Measurements from ENCODE around the gene GAB2. TPM values are rescaled to one million over a fixed set of nuclear protein-coding genes. Genes with fewer than 3 reads are reported as not detected.

GAB2 gene
- total RNA-seq, 1 donor, result 50.6 TPM

- no peak for DNase-seq (ENCODE audit: low read depth in 2 of 3, low spot score in 2 of 3)
Measured at GRCh38 chr11:78213526-78214330, 203.9 kb downstream of the GAB2 start.

DNA sequence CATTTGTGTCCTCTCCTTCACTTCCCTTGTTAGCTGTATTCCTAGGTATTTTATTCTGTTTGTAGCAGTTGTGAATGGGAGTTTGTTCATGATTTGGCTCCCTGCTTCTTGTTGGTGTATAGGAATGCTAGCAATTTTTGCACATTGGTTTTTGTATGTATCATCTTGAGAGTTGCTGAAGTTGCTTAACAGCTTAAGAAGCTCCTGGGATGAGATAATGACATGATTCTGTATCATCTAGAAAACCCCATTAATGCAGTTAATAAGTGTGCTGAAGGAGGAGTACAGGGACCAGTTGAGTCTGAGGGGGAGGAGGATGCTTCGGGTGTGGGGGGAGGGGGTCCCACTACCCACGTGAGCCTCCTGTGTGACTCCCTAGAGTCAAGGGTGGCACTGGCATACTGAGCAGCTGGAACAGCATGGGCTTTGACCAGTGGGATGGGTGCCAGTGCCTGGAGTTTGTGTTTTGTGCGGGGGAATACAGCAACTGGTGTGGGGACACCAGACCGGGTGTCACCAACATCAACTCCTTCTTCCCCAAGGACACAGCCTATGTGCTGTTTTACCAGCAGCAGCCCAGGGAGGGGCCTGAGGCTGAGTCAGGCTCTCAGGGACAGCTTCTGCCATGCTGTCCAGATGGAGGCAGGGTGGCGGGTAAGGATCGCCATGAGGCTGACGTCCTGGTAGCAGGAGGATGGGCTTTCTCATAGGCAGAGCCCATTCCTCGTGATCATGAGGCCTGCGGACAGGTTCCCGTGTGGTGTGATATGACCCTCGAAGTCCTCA lies 204.8 kb downstream of the GAB2 start:
- DNase-seq (ENCODE audit: low read depth in 2 of 3, low spot score in 2 of 3), result no peak

DNA sequence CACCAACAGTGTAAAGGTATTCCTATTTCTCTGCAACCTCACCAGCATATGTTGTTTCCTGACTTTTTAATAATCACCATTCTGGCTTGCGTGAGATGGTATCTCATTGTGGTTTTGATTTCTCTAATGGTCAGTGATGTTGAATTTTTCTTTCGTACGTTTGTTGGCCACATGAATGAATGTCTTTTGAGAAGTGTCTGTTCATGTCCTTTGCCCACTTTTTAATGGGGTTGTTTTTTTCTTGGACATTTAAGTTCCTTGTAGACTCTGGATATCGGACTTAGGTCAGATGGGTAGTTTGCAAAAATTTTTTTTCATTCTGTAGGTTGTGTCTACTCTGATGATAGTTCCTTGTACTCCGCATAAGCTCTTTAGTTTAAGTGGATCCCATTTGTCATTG lies 206.1 kb downstream of the GAB2 start:
- DNase-seq (ENCODE audit: low read depth in 2 of 3, low spot score in 2 of 3), result no peak

- no peak for DNase-seq (ENCODE audit: low read depth in 2 of 3, low spot score in 2 of 3)
Measured at GRCh38 chr11:78210000-78210608, 207.5 kb downstream of the GAB2 start.

DNA sequence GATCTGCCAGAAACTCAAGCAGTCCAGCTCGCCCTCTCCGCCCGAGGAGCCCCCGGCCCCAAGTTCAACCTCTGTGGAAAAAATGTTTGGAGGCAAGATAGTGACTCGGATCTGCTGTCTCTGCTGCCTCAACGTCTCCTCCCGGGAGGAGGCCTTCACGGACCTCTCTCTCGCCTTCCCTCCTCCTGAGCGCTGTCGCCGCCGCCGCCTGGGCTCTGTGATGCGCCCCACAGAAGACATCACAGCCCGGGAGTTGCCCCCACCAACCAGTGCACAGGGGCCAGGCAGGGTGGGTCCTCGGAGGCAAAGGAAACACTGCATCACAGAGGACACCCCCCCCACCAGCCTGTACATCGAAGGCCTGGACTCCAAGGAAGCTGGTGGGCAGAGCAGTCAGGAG lies 208.1 kb downstream of the GAB2 start:
- DNase-seq (ENCODE audit: low read depth in 2 of 3, low spot score in 2 of 3), result no peak

DNA sequence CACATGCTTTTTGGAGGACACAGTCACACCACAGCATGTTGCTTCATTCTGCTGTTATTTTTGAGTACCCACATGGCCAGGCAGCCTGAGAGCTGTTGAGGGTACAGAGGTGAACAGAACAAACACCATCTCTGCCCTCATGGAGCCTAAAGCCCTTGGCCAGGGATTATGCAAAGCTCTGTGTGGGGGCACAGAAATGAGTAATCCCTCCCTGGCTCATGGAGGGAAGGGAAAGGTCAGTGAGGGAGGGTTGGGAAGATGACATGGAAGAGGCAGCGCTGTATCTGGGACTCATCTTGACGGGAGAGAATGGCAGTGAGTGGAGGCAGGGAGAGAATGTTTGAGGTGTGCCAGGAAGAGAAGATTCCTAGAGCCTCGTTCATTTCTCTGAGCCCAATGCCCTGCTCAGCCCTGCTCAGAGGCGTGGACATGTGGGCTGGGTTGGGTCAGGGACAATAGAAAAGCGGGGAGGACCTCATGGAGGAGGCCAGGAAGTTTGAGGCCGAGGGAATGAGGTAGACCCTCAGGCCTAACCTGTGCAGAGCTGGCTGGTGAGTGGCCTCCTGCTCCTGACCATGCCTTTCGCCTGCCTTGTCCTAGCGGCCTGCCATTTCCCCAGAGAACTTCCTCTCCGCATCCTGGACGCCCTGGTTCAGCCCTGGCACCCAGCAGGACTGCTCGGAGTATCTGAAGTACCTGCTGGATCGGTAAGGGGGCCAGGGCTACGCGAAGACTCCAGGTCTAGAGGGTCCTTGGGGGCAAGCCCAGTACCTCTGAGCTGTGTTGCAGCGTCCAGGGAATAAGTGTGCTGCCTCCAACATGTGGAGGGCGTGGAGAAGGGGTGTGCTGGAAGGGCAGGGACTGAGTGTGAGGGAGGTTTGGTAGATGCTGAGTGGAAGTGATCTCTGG lies 209.1 kb downstream of the GAB2 start:
- no peak for DNase-seq (ENCODE audit: low read depth in 2 of 3, low spot score in 2 of 3)

DNA sequence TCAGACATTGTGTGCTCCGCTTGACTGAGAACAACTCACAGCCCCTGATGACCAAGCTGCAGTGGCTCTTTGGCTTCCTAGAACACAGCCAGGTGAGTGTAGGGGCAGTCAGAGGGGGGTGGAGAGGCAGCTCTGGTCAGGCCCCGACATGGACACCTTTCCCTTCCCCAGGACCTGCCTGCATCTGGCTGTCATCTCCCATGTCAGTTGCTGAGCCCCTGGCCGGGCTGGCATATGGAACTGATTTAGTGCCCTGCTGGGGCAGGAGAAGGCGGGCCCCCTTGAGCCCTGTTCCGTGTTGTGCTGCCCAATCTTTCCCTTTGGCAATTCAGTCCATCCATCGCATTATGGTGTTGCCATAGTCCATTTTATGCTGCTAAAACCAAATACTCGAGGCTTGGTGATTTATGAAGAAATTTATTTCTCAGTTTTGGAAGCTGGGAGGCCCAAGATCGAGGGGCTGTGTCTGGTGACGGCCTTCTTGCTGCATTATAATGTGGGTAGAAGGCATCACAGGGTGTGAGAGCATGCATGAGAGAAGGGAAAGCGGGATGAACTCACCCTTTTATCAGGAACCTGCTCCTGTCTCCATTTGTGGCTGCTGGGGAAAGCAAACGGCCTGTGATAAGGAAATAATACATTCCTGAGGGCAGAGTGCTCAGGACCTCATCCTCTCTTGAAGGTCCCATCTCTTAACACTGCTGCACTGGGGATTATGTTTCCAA lies 209.9 kb downstream of the GAB2 start:
- no peak for DNase-seq (ENCODE audit: low read depth in 2 of 3, low spot score in 2 of 3)

DNA sequence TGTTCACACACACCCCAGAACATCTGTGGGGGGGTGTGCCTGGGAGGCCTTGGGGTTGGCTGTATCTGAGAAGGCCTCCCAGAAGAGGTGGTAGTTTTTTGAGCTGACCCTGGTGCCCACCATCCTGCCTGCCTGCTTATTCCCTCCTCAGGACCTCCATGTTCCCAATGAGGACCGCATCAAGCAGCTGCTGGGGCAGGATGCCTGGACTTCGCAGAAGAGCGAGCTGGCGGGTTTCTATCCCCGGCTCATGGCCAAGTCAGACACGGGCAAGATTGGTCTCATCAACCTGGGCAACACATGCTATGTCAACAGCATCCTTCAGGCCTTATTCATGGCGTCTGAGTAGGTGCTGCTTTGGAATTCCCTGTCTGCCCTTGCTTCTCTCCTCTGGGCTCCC lies 211.9 kb downstream of the GAB2 start:
- DNase-seq (ENCODE audit: low read depth in 2 of 3, low spot score in 2 of 3), result no peak

DNA sequence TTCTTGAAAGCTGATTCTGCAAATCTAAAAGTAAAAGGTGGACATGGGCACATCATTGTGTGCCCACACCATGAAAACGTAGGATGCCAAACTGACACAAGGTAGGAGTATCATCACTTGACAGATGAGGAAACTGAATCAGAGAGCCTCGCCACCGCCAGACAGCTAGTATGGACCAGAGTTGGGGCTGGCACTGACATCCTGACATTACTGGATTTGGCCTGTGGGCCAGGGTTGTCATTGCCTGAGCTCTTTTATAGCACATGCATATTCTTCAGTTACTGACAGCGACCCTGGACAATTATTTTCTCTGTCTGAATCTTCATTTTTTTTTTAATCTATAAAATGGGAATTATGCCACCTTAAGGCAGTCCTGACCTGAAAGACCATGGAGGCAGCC lies 212.4 kb downstream of the GAB2 start:
- no peak for DNase-seq (ENCODE audit: low read depth in 2 of 3, low spot score in 2 of 3)

DNA sequence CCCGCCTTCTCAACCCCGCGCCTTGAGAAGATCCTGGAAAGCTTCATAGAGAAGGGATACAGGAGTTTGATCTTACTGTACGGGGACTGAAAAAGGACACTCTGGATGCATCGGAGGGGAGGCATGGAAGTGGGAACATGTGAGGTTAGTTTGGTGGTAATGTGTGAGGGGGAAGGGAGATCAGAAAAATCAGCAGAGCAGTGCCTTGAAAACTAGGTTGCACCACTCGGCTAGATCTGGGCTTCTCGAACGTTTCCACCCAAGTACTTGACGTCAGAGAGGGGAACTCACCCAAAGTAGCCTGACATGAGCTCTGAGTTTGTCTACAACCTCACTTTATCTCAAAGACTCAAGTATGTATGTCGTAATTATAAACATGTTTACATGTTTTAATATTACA lies 214.4 kb downstream of the GAB2 start:
- peak in 1 of 3 donors; percentile 60 for DNase-seq (ENCODE audit: low read depth in 2 of 3, low spot score in 2 of 3)

DNA sequence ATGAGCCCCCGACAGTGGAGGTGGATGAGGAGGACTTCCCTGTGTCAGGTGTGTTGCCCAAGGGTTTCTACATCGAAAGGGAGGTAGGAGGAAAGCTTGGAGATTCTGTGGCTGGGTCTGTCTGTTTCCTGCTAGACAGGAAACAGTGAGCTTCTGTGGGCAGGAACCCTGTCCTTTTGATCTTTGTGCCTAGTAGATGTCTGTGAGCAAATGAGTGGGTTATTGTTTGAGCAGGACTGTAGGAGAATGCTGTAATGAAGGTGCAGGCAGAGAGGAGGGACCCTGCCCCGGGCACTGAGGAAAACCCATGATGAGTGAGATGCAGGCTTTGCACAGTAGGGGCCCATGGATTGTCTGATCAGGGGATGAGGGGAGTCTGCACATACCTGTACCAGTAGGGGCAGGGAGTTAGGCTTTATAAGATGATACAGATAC lies 214.9 kb downstream of the GAB2 start:
- peak; percentile 33 to 63 (median 63) for DNase-seq (ENCODE audit: low read depth in 2 of 3, low spot score in 2 of 3)

GRCh38 chr11:78201096-78201818 lies 216.4 kb downstream of the GAB2 start:
- no peak for DNase-seq (ENCODE audit: low read depth in 2 of 3, low spot score in 2 of 3)

DNA sequence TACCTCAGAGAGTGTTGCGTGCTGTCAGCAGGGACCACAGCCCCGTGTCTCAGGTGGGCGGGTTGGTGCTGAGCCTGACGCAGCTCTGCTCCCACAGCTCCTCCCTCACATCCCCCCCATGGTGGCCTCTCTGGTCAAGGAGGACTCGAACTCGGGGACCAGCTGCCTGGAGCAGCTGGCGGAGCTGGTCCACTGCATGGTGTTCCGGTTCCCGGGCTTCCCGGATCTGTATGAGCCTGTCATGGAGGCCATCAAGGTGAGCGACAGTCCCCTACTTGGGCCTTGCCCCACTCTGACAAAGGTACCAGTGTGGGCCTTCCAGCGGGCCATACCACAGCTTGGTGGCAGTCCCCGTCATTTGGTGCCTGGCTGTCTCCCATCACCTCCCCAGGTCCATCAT lies 217.1 kb downstream of the GAB2 start:
- DNase-seq (ENCODE audit: low read depth in 2 of 3, low spot score in 2 of 3), result no peak

- DNase-seq (ENCODE audit: low read depth in 2 of 3, low spot score in 2 of 3), result no peak
Measured at GRCh38 chr11:78200061-78200460, 217.6 kb downstream of the GAB2 start.

DNA sequence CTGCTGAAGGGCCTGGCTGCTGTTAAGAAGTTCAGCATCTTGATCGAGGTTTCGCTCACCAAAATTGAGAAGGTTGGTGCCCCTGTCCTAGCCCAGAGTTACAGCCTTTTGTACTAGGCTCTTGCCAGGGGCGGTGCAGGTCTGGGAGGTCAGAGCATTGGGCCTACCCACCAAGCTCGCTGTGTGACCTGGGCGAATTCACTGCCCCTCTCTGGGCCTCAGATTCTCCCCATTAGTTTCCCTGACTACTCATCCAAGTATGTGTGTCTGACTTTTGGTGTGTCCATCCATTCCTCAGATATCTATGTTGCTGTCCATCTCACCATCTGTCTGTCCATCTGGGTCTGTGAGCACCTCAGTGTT lies 218.0 kb downstream of the GAB2 start:
- DNase-seq (ENCODE audit: low read depth in 2 of 3, low spot score in 2 of 3), result no peak

DNA sequence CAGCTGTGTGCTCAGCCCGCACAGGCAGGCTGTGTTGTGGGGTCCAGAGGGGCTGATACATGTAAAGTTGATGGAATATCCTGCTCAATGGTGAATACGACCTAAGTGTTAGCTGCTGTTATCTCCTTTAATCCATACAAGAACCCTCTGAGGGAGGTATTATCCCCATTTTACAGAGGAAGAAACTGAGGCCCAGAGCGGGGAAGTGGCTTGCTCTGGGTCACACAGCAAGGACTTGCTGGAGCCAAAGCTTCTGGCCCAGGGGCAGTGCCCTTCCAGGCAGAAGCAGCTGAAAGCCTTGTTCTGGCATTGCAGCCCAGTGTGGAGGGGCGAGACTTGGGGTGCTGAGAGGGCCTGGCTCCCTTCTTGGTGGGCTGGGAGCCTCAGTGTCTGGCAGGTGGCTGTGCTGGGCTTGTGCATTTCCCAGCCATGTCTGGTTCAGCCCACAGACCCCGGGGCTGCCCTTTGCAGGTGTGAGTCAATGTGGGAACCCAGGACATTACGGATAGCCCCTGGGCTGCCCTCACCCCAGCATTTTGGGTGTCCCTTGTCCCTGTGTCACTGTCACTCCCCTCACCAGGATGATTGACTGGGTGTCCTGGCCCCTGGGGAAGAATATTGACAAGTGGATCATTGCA lies 218.5 kb downstream of the GAB2 start:
- no peak for DNase-seq (ENCODE audit: low read depth in 2 of 3, low spot score in 2 of 3)

DNA sequence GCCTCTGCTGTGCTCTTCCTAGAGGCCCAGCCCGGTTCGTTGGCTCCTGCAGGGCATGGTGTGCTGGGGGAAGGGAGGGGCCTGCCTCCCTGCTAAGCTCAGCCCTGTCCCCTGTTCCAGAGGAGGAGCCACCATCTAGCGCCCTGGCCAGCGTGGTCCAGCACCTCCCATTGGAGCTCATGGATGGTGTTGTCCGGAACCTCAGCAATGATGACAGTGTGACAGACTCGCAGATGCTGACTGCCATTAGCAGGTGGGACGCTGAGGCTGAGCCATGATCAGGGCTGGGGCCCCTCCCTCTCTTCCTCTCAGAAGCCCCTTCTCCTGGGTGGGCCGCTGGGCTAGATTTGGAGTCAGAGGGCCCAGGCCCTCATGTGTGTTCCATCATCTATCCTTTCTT lies 219.8 kb downstream of the GAB2 start:
- DNase-seq (ENCODE audit: low read depth in 2 of 3, low spot score in 2 of 3), result no peak

DNA sequence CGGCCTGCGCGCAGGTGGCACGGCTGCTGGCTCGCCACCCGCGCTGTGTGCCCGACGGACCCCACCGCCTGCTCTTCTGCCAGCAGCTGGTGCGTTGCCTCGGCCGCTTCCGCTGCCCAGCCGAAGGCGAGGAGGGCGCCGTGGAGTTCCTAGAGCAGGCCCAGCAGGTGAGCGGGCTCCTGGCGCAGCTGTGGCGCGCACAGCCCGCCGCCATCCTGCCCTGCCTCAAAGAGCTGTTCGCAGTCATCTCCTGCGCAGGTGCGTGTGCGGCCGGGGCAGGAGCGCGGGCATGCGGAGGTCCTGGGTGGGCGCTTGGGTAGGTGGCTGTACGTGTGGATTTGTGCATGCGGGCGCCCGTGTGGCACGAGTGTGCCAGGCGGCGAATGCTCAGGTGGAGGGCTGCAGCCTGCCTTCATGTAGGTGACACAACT lies 220.9 kb downstream of the GAB2 start:
- no peak for DNase-seq (ENCODE audit: low read depth in 2 of 3, low spot score in 2 of 3)

Measured in hematopoietic multipotent progenitor cell (in vitro differentiated cells).